HG02970 (cell line): ENCODE results near the gene TNMD.

Source experiments
- ATAC-seq: cut with Tn5 transposase; IDR thresholded peaks from one replicate; pipeline ENCODE4 v1.9.1; 2021; ENCODE audit warnings: mild to moderate bottlenecking, moderate library complexity, moderate number of reproducible peaks; ENCODE audit not compliant: unreplicated experiment, low FRiP score

The TNMD gene

GRCh38 chrX:100643956-100644860, 59.5 kb downstream of the TNMD start, which contains the start of gene SRPX2:
SRPX2 (plus strand) TSS chrX:100644199; CDS start chrX:100646323, 2,124 bp downstream.
- no peak for ATAC-seq

DNA sequence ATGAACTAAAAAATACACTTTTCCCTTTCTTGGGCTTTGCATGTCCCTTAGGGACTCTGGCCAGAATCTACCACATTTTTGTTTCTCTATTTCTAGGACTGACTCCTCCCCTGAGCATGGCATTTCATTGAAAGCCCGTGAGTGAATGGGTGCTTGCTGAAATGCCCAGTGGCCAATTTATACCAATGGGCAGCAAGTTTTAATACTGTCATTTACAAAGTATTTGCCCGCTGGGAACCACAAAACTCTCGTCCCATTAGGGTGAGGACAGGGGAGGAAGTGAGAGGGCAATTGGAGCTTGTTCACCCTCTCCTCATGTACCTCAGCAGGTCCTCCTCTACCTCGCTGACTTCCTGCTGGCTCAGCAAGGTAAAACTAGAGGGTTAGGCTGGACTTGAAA, 60.4 kb downstream of the TNMD start:
- ATAC-seq, result no peak

- no peak for ATAC-seq
Observed at GRCh38 chrX:100647095-100647494, 62.4 kb downstream of the TNMD start.

DNA sequence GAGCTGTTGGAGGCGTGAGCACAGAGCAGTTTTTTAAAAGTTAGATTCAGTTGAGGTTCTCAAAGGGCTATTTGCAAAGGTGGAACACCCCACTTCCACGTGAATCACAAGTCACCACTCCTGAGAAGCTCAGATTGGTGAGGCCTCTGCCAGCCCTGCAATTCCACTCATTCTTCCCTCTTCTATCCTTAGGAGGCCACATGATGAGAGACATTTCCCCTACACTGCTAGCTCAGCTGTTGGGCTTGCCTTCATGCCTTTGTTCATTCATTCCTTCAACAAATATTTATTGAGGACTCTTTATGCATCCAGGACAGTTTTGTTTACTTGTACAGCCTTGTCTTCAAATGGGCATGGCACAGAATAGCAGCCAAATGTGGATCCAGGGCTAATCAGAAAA, 63.0 kb downstream of the TNMD start:
- ATAC-seq, result no peak

- no peak for ATAC-seq
Observed at GRCh38 chrX:100648458-100649417, 64.0 kb downstream of the TNMD start.
